Stomach (tissue), 4 donors: ENCODE results near the gene RYR3.

ENCODE experiments used
- CTCF ChIP-seq, 7 experiments: fragments of 450-650 bp in 4 of 7; fragments of 200-600 bp in 3 of 7; sonication (generic) in 3 of 7; IDR thresholded peaks; one replicate each; pipeline ENCODE4 v1.5.1; 2016 to 2019; ENCODE audit warnings: antibody characterized with exemption in 7 of 7, control low read depth in 2 of 7, mild to moderate bottlenecking in 1 of 7
- POLR2A ChIP-seq, 4 donors: fragments of 450-650 bp; IDR thresholded peaks; one replicate each; pipeline ENCODE4 v1.6.1; 2016; ENCODE audit warnings: antibody characterized with exemption in 4 of 4, control low read depth in 2 of 4, mild to moderate bottlenecking in 1 of 4, moderate library complexity in 1 of 4
- POLR2AphosphoS5 ChIP-seq, 3 donors: sonication (generic); formaldehyde crosslinking; IDR thresholded peaks; one replicate each; pipeline ENCODE4 v1.6.1; 2016; ENCODE audit warnings: antibody characterized with exemption in 3 of 3

- TF ChIP-seq CTCF (IDR thresholded peaks at IDR 0.05) (no peak), POLR2AphosphoS5 (IDR thresholded peaks at IDR 0.05) (no peak), POLR2A (IDR thresholded peaks at IDR 0.05) (no peak)
Observed at GRCh38 chr15:33543957-33544356, 233.2 kb downstream of the RYR3 start.
